Sigmoid colon (tissue), 7 donors: ENCODE data around the gene TCEAL7. TPM values are rescaled to one million over a fixed set of nuclear protein-coding genes. Genes with fewer than 3 reads are reported as not detected.

ENCODE experiments used
- DNase-seq: peaks from one replicate; pipeline ENCODE4 v3.0.0-alpha.2; 2019
- H3K27ac ChIP-seq, 4 donors: fragments of 200-600 bp; sonication (generic); one replicate each; pipeline ENCODE4 v1.5.1; 2016 to 2019; ENCODE audit warnings: mild to moderate bottlenecking in 1 of 4
- H3K27me3 ChIP-seq, 3 donors: fragments of 200-600 bp; sonication (generic); one replicate each; pipeline ENCODE4 v1.5.1; 2019; ENCODE audit warnings: mild to moderate bottlenecking in 1 of 3
- H3K36me3 ChIP-seq, 4 donors: fragments of 200-600 bp; sonication (generic); one replicate each; pipeline ENCODE4 v1.5.1; 2016 to 2019
- H3K4me1 ChIP-seq, 4 donors: fragments of 200-600 bp; sonication (generic); one replicate each; pipeline ENCODE4 v1.5.1; 2017 to 2019
- H3K4me3 ChIP-seq, 4 donors: fragments of 200-600 bp; sonication (generic); one replicate each; pipeline ENCODE4 v1.5.1; 2017 to 2019; ENCODE audit warnings: mild to moderate bottlenecking in 2 of 4, moderate library complexity in 1 of 4
- H3K9me3 ChIP-seq, 4 donors: fragments of 200-600 bp in 3 of 4; sonication (generic) in 3 of 4; one replicate each; pipeline versions ENCODE4 v1.5.1 to v1.6.1; 2013 to 2019
- EP300 ChIP-seq, 4 donors: sonication (generic); formaldehyde crosslinking; IDR thresholded peaks; one replicate each; pipeline ENCODE4 v1.6.1; 2017; ENCODE audit warnings: antibody characterized with exemption in 4 of 4
- POLR2A ChIP-seq, 2 donors: fragments of 450-650 bp; IDR thresholded peaks; one replicate each; pipeline ENCODE4 v1.6.1; 2016; ENCODE audit warnings: antibody characterized with exemption in 2 of 2, mild to moderate bottlenecking in 2 of 2, moderate library complexity in 2 of 2
- POLR2AphosphoS5 ChIP-seq, 4 donors: sonication (generic); formaldehyde crosslinking; IDR thresholded peaks; one replicate each; pipeline ENCODE4 v1.6.1; 2017; ENCODE audit warnings: antibody characterized with exemption in 4 of 4
- WGBS, 2 donors: extraction: QIAGEN DNeasy Blood & Tissue Kit; methylation state at CpG; one replicate each; pipeline ENCODE4 v1.1.7; 2013; 5-methylcytosine and 5-hydroxymethylcytosine counted together
- intact Hi-C: fragments of 100-400 bp; cut with DNase I; formaldehyde crosslinking; loops from one replicate; pipeline ENCODE4 v1.15.1; 2023
- polyA plus RNA-seq, 3 donors: library from polyadenylated mRNA; stranded (reverse); fragments of 200-250 nt; gene quantifications; one replicate each; pipeline ENCODE4 v1.2.3, GENCODE V29; 2013
- total RNA-seq, 4 donors: library from RNA; depleted of rRNA; stranded (reverse); fragments of >200 nt; gene quantifications; one replicate each; pipeline ENCODE4 v1.1.0, GENCODE V29; 2016
- TF ChIP-seq, protein P1 (sequence below), 4 experiments: fragments of 450-650 bp in 3 of 4; fragments of 200-600 bp in 1 of 4; IDR thresholded peaks; one replicate each; pipeline ENCODE4 v1.5.1; 2016 to 2019; ENCODE audit warnings: antibody characterized with exemption in 4 of 4, mild to moderate bottlenecking in 3 of 4, moderate library complexity in 2 of 4
- donor health status: healthy with polysubstance abuse.
- donor health status: Bipolar disorder and iron deficiency.
- donor health status: healthy.

The TCEAL7 gene
- total and polyA plus RNA-seq, 7 donors: 1.8 to 35.2 (median 19.7) TPM

DNA sequence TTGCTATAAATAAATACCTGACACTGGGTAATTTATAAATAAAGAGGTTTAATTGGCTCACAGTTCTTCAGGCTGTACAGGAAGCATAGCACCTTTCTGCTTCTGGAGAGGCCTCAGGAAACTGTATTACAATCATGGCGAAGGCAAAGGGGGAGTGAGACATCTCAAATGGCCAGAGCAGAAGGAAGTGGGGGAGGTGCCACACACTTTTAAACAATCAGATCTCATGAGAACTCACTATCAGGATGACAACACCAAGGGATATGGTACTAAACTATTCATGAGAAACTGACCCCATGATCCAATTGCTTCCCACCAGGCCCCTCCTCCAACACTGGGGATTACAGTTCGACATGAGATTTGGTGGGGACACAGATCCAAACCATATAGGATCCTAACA lies 14.6 kb downstream of the TCEAL7 start:
- intact Hi-C loops: no loop called here

DNA sequence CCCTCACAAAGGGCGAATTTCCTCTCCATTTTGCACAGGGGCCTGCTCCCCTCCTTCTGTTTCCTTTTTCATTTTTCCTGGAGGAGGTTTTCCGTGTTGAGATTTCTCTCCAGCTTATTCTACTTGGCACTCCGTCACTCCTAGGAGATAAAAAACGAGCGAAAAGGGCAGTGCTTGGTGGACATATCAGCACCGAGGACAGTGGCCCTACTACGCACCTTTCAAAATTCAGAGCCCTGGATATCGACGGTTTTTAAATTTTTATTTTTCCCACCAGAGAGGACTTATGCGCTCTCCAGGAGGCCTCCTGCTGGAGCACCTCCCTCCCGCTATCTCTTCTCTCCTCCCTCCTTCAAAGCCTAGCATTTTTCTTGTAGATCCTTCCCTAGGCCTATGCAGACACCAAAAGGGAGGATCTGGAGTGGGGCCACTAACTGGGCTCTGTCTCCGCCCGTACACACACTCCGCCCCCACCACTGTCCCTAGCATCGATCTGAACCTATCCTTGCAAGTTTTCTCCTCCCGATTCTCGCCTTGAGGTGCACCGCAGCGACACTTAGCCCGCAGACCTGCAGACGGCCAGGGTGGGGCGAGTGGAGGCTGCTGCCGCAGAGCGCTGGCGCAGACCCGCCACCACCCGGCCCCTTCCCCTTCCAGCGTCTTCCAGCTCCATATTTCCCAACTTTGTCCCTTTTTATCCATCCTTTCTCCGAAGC lies 17.8 kb downstream of the TCEAL7 start:
- no peak for TF ChIP-seq POLR2AphosphoS5 (IDR thresholded peaks at IDR 0.05)
- no peak for TF ChIP-seq EP300 (IDR thresholded peaks at IDR 0.05)
- TF ChIP-seq, protein P1, sequence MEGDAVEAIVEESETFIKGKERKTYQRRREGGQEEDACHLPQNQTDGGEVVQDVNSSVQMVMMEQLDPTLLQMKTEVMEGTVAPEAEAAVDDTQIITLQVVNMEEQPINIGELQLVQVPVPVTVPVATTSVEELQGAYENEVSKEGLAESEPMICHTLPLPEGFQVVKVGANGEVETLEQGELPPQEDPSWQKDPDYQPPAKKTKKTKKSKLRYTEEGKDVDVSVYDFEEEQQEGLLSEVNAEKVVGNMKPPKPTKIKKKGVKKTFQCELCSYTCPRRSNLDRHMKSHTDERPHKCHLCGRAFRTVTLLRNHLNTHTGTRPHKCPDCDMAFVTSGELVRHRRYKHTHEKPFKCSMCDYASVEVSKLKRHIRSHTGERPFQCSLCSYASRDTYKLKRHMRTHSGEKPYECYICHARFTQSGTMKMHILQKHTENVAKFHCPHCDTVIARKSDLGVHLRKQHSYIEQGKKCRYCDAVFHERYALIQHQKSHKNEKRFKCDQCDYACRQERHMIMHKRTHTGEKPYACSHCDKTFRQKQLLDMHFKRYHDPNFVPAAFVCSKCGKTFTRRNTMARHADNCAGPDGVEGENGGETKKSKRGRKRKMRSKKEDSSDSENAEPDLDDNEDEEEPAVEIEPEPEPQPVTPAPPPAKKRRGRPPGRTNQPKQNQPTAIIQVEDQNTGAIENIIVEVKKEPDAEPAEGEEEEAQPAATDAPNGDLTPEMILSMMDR (IDR thresholded peaks at IDR 0.05): no peak
- no peak for TF ChIP-seq POLR2A (IDR thresholded peaks at IDR 0.05)
- no peak for DNase-seq

More for the DNA sequence above, 14.6 kb downstream of the TCEAL7 start:
- TF ChIP-seq POLR2A (IDR thresholded peaks at IDR 0.05): no peak
- TF ChIP-seq POLR2AphosphoS5 (IDR thresholded peaks at IDR 0.05): no peak
- no peak for TF ChIP-seq EP300 (IDR thresholded peaks at IDR 0.05)
- TF ChIP-seq, protein P1 (IDR thresholded peaks at IDR 0.05): no peak
- H3K36me3 ChIP-seq: no peaks in the 10 kb centered on the region
- no peak overlapping the region for H3K4me3 ChIP-seq
- WGBS, 2 donors: 70 to 85% methylated on average over 2 of the region's 2 CpGs
- H3K27ac ChIP-seq: no peak overlapping the region
- no peaks in the 10 kb centered on the region for H3K9me3 ChIP-seq
- H3K4me1 ChIP-seq: no peaks in the 10 kb centered on the region
- no peak for DNase-seq
- H3K27me3 ChIP-seq: no peaks in the 10 kb centered on the region

DNA sequence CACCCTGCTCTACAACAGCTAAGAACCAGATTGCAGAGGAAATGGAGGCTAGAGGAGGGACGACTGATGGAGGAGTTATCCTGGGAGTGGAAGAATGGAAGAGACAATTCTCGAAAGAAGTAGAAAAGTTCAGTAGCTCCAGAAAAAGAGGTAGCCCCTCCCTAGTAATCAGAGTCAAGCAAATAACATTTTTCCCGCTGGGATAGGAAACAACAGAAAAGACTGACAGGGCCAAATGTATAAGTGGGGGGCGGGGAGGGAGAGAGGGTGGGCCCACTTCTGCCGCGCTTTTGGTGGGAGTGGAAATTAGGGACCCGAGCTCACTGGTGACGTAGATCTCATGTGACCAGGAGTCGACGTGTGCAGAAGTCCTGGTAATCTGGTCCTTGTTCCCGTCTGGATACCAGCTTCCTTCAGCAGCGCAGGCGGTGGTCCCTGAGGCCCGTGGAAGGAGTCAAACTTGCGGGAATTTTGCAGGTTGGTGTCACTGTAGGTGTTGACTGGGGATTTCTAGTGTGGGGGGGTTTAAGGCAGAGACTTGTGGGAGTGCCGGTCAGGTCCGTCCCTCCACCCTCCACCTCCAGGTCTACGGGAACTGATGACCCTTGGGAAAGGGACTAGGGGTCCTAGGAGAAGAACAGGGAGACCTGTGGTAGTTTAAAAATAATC lies 26.2 kb downstream of the TCEAL7 start, which contains the start of gene TCEAL9:
Gene TCEAL9, plus strand, starts transcription at position 377 of the 669 bp plus-strand sequence. CDS start 1,179 bp downstream, outside the sequence.
- Histone ChIP-seq H3K9me3 (no peaks in the 10 kb centered on the region), H3K36me3 (no peaks in the 10 kb centered on the region), H3K4me3 (peak within 1 kb of the TSS; percentile 60 to 66 (median 64)), H3K27ac (peak within 1 kb of the TSS; percentile 79 to 89 (median 88)), H3K27me3 (no peaks in the 10 kb centered on the region), H3K4me1 (peaks cover 0 to 4% (median 0%) of the 10 kb centered on the region in 4 donors)
- 1 to 2% methylated on average over 18 of the region's 18 CpGs for WGBS, 2 donors
- TF ChIP-seq POLR2AphosphoS5 (IDR thresholded peaks at IDR 0.05) (peak; percentile 93 to 96 (median 96)), POLR2A (IDR thresholded peaks at IDR 0.05) (peak; percentile 79 to 82)
- TF ChIP-seq, protein P1 (IDR thresholded peaks at IDR 0.05): no peak
- DNase-seq: peak; percentile 87
- intact Hi-C loops: loop anchor here (5.0 kb wide), 1 partner anchor 1939 kb away; no protein-coding TSS in a partner anchor

More for the DNA sequence above, 17.8 kb downstream of the TCEAL7 start:
- H3K9me3 ChIP-seq: no peaks in the 10 kb centered on the region
- no peaks in the 10 kb centered on the region for H3K27me3 ChIP-seq
- no peak overlapping the region for H3K4me3 ChIP-seq
- 78 to 87% methylated on average over 29 of the region's 29 CpGs for WGBS, 2 donors
- no peaks in the 10 kb centered on the region for H3K36me3 ChIP-seq
- H3K27ac ChIP-seq: no peak overlapping the region
- intact Hi-C loops: no loop called here
- no peaks in the 10 kb centered on the region for H3K4me1 ChIP-seq

DNA sequence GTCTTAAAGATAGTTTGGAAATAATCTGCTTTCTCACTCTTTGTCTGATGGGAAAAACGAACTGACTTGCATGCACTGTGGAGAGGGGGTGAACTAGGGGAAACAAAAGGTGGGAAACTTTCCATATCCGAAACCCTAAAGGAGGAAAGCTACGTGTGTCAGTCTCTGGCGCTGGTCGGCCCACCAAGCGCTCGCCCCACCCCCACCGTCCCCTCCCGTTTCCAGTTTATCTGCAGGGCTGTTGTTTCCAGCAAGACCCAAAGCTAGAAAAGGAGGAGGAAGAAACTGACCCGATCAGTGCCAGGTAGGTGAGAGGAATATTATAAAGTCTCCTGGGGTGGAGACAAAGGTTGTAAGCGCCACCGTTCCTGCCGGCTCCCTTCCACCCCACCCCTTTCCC lies 26.8 kb downstream of the TCEAL7 start:
- no peak for DNase-seq
- H3K4me3 ChIP-seq: peak overlapping the region; percentile 60 to 66 (median 64)
- WGBS, 2 donors: 2% methylated on average over 13 of the region's 13 CpGs
- H3K4me1 ChIP-seq: peaks cover 0 to 4% (median 0%) of the 10 kb centered on the region in 4 donors
- H3K27ac ChIP-seq: peak overlapping the region; percentile 79 to 89 (median 88)
- H3K9me3 ChIP-seq: no peaks in the 10 kb centered on the region
- TF ChIP-seq POLR2A (IDR thresholded peaks at IDR 0.05): no peak
- no peak for TF ChIP-seq EP300 (IDR thresholded peaks at IDR 0.05)
- no peak for TF ChIP-seq POLR2AphosphoS5 (IDR thresholded peaks at IDR 0.05)
- TF ChIP-seq, protein P1 (IDR thresholded peaks at IDR 0.05): no peak
- intact Hi-C loops: loop anchor here (5.0 kb wide), 1 partner anchor 1940 kb away; no protein-coding TSS in a partner anchor
- no peaks in the 10 kb centered on the region for H3K27me3 ChIP-seq
- no peaks in the 10 kb centered on the region for H3K36me3 ChIP-seq
